Ishikawa (cell line): ENCODE results near the gene RIMBP2.

Source experiments
- NFIC ChIP-seq: IDR thresholded peaks from 2 replicates; pipeline ENCODE4 v1.6.1; 2012
- RAD21 ChIP-seq: IDR thresholded peaks from 2 replicates; pipeline ENCODE4 v1.6.1; 2012; ENCODE audit warnings: low read depth
- TAF1 ChIP-seq: IDR thresholded peaks from 2 replicates; pipeline ENCODE4 v1.6.1; 2012; ENCODE audit warnings: low read depth, mild to moderate bottlenecking
- TEAD4 ChIP-seq: IDR thresholded peaks from 2 replicates; pipeline ENCODE4 v1.6.1; 2012
- YY1 ChIP-seq: IDR thresholded peaks from 2 replicates; pipeline ENCODE4 v1.6.1; 2012; ENCODE audit warnings: low read depth
- ZBTB7A ChIP-seq: IDR thresholded peaks from 2 replicates; pipeline ENCODE4 v1.6.1; 2012; ENCODE audit warnings: low read depth
- TF ChIP-seq, protein P1 (sequence below): IDR thresholded peaks from 2 replicates; pipeline ENCODE4 v1.6.1; 2012
- TF ChIP-seq, protein P2 (sequence below): IDR thresholded peaks from 2 replicates; pipeline ENCODE4 v1.6.1; 2012; ENCODE audit warnings: low read depth, mild to moderate bottlenecking

DNA sequence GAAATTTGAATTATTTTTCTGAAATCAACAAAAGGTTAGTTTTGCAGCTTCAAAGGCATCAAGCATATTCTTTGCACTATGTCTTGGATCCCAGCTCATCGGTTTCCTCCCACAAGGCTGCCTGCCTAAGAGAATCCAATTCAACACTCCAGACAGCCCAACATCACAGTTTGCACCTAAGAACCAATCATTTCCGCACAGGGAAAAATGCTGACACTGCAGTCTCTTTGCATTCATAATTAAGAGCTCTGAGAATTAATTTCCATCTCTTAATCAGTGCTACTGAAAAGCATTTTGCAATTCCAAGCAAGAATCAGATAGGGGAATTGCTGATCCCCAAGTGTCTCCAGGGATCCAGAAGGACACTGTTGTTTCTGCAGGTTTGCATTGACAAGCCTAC lies 202.5 kb downstream of the RIMBP2 start:
- TF ChIP-seq, protein P1, sequence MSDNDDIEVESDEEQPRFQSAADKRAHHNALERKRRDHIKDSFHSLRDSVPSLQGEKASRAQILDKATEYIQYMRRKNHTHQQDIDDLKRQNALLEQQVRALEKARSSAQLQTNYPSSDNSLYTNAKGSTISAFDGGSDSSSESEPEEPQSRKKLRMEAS: no peak
- no peak for TF ChIP-seq RAD21
- no peak for TF ChIP-seq ZBTB7A
- TF ChIP-seq NFIC: no peak
- TF ChIP-seq, protein P2, sequence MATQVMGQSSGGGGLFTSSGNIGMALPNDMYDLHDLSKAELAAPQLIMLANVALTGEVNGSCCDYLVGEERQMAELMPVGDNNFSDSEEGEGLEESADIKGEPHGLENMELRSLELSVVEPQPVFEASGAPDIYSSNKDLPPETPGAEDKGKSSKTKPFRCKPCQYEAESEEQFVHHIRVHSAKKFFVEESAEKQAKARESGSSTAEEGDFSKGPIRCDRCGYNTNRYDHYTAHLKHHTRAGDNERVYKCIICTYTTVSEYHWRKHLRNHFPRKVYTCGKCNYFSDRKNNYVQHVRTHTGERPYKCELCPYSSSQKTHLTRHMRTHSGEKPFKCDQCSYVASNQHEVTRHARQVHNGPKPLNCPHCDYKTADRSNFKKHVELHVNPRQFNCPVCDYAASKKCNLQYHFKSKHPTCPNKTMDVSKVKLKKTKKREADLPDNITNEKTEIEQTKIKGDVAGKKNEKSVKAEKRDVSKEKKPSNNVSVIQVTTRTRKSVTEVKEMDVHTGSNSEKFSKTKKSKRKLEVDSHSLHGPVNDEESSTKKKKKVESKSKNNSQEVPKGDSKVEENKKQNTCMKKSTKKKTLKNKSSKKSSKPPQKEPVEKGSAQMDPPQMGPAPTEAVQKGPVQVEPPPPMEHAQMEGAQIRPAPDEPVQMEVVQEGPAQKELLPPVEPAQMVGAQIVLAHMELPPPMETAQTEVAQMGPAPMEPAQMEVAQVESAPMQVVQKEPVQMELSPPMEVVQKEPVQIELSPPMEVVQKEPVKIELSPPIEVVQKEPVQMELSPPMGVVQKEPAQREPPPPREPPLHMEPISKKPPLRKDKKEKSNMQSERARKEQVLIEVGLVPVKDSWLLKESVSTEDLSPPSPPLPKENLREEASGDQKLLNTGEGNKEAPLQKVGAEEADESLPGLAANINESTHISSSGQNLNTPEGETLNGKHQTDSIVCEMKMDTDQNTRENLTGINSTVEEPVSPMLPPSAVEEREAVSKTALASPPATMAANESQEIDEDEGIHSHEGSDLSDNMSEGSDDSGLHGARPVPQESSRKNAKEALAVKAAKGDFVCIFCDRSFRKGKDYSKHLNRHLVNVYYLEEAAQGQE: no peak
- TF ChIP-seq TAF1: no peak
- TF ChIP-seq TEAD4: no peak
- no peak for TF ChIP-seq YY1
